Activated effector memory CD4-positive, alpha-beta T cell treated with Interleukin-2 at 50 U/mL for 16 hours (primary cell): ENCODE data around the gene MECP2.
A peak's percentile ranks its signal among the peaks of the same experiment; 100 is the strongest.
"Not testable (repeated sequence)": the region's sequence is repeated elsewhere in the genome, so short reads cannot be mapped to it uniquely, and the experiment has no call there.

Experiments used
- DNase-seq: peaks from one replicate; pipeline ENCODE4 v3.0.0-alpha.2; 2020

MECP2 gene

DNA sequence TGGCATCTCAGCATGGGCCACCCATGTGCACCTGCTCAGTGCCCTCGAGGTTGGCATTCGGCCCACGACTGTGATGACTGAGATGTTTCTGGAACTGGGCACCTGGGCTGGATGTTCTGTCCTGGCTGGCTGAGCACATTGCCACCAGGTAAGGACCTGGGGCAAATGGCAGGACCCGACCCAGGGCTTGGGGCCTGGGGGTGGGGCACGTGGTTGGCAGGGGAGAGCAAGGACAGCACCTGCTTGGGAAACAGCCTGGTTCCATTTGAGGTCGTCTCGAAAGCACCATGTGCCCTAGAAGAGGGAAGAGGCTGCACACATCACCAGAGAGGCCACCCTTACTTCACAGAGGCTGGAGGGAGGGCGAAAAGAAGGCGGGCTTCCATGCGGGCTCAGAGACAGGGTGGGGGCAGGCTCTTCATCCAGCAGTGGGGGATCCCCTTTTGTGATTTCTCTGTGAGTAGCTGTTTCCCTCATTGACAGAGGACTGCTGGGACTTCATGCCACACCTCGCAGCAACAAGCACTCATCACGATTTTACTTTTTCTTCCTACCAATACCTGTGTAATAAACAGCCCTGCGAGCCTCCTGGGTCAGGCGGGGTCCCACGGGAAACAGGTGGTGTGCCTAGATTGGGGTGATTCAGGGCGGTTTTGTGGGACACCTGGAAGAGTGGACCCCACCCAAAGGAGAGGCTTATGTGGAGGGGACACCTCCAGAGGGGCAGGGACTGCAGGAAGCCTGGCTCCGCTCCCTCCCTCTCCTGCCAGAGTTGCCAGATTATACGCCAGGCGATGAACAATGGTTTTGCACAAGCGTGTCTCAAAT lies 113.0 kb downstream of the MECP2 start:
- DNase-seq: no peak

DNA sequence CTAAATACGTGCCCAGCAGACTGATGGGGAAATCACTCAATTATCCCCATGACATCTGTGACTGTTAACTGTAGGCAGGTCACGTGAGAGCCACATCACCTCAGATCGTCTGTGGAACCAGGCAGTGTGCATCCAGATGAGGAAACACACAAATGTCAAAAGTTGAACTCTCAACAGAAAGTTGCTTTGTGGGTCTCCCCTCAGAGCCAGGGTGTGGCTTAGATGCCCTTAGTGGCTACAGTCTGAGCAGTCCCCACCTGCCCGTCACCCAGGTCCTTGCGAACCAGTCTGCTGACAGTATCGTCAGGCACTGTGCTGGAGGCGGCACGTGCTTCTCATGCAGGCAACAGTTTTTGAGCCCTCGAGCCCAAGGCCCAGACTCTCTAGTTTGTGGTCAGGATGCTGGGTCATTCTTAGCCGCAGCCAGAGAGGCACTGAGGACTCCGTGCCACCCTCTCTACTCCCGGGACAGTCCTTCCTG lies 114.2 kb downstream of the MECP2 start:
- DNase-seq: no peak

DNA sequence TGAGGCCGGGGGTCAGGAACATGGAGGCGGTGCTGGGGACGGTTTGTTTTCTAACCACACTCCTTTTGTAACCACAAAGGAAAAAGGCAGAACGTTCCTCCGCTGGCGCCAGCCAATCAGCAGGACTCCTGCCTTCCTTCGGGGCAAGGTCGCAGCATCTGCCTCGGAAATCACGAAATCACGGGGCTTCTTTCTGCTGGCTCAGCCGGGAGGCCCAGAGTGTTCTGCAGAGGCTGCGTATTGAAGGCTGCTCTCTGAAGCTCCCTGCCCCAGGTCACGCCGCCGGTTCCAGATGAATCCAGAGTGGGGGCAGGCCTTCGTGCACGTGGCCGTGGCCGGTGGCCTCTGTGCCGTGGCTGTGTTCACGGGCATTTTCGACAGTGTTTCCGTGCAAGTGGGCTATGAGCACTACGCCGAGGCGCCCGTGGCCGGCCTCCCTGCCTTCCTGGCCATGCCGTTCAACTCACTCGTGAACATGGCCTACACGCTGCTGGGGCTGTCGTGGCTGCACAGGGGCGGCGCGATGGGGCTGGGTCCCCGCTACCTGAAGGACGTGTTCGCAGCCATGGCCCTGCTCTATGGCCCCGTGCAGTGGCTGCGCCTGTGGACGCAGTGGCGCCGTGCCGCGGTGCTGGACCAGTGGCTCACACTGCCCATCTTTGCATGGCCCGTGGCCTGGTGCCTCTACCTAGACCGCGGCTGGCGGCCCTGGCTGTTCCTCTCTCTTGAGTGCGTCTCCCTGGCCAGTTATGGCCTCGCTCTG lies 115.6 kb downstream of the MECP2 start:
- peak; percentile 59 for DNase-seq

DNA sequence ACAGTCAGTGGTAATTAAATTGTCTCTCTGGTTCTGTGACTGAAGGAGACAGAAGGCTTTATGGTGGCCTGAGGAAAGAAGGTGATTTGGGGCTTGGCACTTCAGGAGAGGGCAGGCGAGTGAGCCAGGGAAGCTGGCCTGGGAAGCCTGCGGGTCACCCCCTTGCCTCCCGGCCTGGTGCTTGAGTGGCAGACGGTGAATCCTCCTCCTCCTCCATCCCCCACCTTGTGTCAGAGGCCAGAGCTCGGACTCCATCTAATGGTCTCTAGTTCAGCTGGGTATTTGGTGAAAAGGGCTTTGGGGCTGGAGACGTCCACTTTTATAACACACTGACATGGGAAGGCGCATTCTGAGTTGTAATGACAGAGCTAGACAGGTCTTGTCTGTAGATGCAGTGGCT lies 116.3 kb downstream of the MECP2 start:
- DNase-seq: no peak

DNA sequence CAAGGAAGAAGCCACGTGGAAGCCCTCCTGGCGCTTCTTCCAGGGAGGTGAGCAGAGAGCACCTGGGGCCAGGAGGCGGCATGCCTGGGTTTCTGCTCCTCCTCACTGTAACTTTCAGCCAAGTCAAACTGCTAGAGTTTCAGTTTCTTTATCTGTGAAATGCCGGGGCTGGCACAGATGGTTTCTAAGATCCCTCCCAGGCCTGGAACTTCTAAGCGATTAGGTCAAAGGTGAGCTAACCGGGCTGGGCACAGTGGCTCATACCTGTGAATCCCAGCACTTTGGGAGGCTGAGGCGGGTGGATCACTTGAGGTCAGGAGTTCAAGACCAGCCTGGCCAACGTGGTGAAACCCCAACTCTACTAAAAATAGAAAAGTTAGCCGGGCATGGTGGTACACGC lies 117.1 kb downstream of the MECP2 start:
- DNase-seq: not testable (repeated sequence)

DNA sequence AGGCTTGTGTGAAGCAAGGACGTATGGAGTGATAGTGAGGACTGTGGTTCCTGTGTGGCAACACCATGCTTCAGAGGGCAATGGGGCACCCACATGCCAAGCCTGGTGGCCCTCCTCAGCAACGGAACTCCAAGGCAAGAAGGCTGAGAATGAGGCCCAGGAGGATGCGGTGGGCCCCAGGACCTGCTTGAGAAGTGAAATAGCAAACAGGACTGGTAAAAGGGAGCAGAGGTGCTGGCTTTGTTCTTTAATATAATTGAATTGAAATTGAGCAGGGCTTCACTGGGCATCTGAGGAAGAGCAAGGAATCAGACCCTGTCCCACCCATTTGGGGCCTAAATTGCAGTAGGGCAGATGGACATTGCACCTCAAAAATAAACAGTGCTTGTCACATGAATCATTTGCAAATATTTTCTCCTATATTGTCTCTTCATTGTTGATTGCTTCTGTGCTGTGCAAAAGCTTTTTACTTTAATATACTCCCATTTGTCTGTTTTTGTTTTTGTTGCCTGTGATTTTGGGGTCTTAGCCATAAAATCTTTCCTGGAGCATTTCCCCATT lies 122.7 kb downstream of the MECP2 start:
- DNase-seq: no peak

GRCh38 chrX:153974003-153974725 lies 123.4 kb downstream of the MECP2 start:
- no peak for DNase-seq

GRCh38 chrX:153973127-153974002 lies 124.2 kb downstream of the MECP2 start:
- no peak for DNase-seq

DNA sequence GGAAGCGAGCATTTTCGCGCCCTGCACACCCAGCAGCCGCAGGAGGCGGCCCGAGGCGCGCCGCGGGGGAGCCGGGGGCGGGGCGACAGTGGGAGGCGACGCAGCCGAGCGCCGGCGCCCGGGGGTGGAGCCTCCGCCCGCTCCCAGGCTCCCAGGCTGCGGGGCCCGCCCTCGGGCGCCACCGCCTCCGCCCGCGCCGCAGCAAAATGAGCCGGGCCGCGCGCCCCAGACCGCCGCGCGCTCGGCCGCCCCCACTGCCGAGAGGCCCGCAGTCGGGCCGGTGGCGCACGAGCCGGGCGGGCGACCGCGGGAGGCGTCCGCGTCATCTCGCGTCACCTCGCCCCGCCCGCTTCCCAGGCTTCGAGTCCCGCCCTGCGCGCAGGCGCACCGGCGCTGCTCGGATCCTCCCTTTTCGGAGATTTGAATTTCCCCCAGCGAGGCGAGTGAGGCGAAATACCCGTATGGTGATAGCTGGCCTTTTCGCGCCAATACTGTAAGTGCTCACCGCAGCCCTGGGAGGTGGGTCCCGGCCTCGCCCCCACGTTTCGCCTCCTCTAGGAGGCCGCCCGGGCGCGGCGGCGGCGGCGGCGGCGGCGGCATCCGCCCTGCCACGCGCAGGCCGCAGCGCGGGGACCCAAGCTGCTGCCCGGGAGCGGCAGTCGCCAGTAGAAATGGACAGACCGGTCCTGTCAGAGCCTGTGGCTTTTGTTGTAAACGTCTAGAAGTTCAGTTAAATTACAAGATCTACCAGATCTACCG lies 125.0 kb downstream of the MECP2 start, which contains the start of gene TMEM187:
TSS of gene TMEM187 (plus strand) at position 387 of the 759 bp plus-strand sequence. CDS start 9,309 bp downstream, outside the sequence.
- peak; percentile 76 for DNase-seq
